SK-N-SH (cell line): ENCODE data around the gene ELOA. TPM values are rescaled to one million over a fixed set of nuclear protein-coding genes. Genes with fewer than 3 reads are reported as not detected.

Experiments used
- CTCF ChIA-PET: fragments of 300-600, 350-600 bp; formaldehyde crosslinking; extraction: SDS; loops from one replicate; lab custom pipeline; 2021; lab: Yijun Ruan, JAX
- POLR2A ChIA-PET: fragments of 350-600 bp; sonication (Branson Sonifier 250); formaldehyde crosslinking; extraction: SDS; loops from one replicate; lab custom pipeline; 2020; ENCODE audit warnings: antibody characterized with exemption, inconsistent platforms; lab: Yijun Ruan, JAX
- DNase-seq: peaks from one replicate; pipeline ENCODE4 v3.0.0; 2012
- H2AFZ ChIP-seq: fragments of 200-600 bp; sonication (generic); 2 replicates; pipeline ENCODE4 v1.8.1; 2016; ENCODE audit warnings: antibody characterized with exemption, mild to moderate bottlenecking, low read depth
- H3F3A ChIP-seq: fragments of 200-600 bp; sonication (generic); replicated peaks from 2 replicates; pipeline ENCODE3; 2016; ENCODE audit warnings: antibody characterized with exemption, mild to moderate bottlenecking; ENCODE audit not compliant: insufficient read depth
- H3K27ac ChIP-seq, 2 experiments: fragments of 200-500 bp in 1 of 2; fragments of 200-600 bp in 1 of 2; sonication (Bioruptor generic) in 1 of 2; sonication (generic), shearing (Covaris generic) in 1 of 2; 2 replicates each; pipeline versions ENCODE4 v1.5.1 to v1.6.1; 2014 to 2016; ENCODE audit warnings: low read depth in 2 of 2, inconsistent platforms in 1 of 2, low read length in 1 of 2, mild to moderate bottlenecking in 1 of 2, mixed read lengths in 1 of 2
- H3K27me3 ChIP-seq: fragments of 200-600 bp; sonication (generic), shearing (Covaris generic); 2 replicates; pipeline ENCODE4 v1.6.1; 2016; ENCODE audit warnings: mixed run types; ENCODE audit not compliant: insufficient read depth
- H3K36me3 ChIP-seq, 2 experiments: fragments of 200-500 bp in 1 of 2; fragments of 200-600 bp in 1 of 2; sonication (Bioruptor generic) in 1 of 2; sonication (generic) in 1 of 2; replicated peaks in 1 of 2; 2 replicates each; pipeline versions ENCODE3 to v1.5.1; 2014 to 2016; ENCODE audit warnings: low read length in 1 of 2, mild to moderate bottlenecking in 1 of 2; ENCODE audit not compliant: insufficient read depth in 2 of 2, control insufficient read depth in 1 of 2
- H3K4me1 ChIP-seq, 2 experiments: fragments of 200-500 bp in 1 of 2; fragments of 200-600 bp in 1 of 2; sonication (Bioruptor generic) in 1 of 2; sonication (generic), shearing (Covaris generic) in 1 of 2; 2 replicates each; pipeline versions ENCODE4 v1.5.1 to v1.6.1; 2014 to 2016; ENCODE audit warnings: low read depth in 1 of 2, low read length in 1 of 2, mixed run types in 1 of 2; ENCODE audit not compliant: insufficient read depth in 2 of 2, control insufficient read depth in 1 of 2
- H3K4me2 ChIP-seq: fragments of 200-600 bp; sonication (generic), shearing (Covaris generic); 2 replicates; pipeline ENCODE4 v1.6.1; 2017; ENCODE audit warnings: mixed run types
- H3K4me3 ChIP-seq, 2 experiments: fragments of 200-500 bp in 1 of 2; fragments of 200-600 bp in 1 of 2; sonication (Bioruptor generic) in 1 of 2; sonication (generic), shearing (Covaris generic) in 1 of 2; 2 replicates each; pipeline versions ENCODE4 v1.5.1 to v1.8.1; 2014 to 2016; ENCODE audit warnings: low read depth in 2 of 2, inconsistent platforms in 1 of 2, low read length in 1 of 2, mild to moderate bottlenecking in 1 of 2, mixed read lengths in 1 of 2, moderate library complexity in 1 of 2
- H3K79me2 ChIP-seq: fragments of 200-600 bp; sonication (generic); 2 replicates; pipeline ENCODE4 v1.8.1; 2017; ENCODE audit warnings: mild to moderate bottlenecking; ENCODE audit not compliant: insufficient read depth
- H3K9ac ChIP-seq: fragments of 200-600 bp; sonication (generic); 2 replicates; pipeline ENCODE4 v1.6.1; 2017; ENCODE audit warnings: mixed run types
- H3K9me2 ChIP-seq: fragments of 200-600 bp; sonication (generic); 2 replicates; pipeline ENCODE4 v1.6.1; 2017; ENCODE audit warnings: mixed run types
- H3K9me3 ChIP-seq: fragments of 200-600 bp; sonication (generic); 2 replicates; pipeline ENCODE4 v1.6.1; 2017; ENCODE audit warnings: mixed run types, mild to moderate bottlenecking, moderate library complexity
- H4K20me1 ChIP-seq: fragments of 200-600 bp; sonication (generic); 2 replicates; pipeline ENCODE4 v1.6.1; 2017; ENCODE audit warnings: mild to moderate bottlenecking, mixed run types; ENCODE audit not compliant: insufficient read depth
- ELF1 ChIP-seq: IDR thresholded peaks from 2 replicates; pipeline ENCODE4 v1.4.0; 2012
- FOSL2 ChIP-seq: IDR thresholded peaks from 2 replicates; pipeline ENCODE4 v1.4.0; 2012; ENCODE audit warnings: low read depth, mild to moderate bottlenecking, moderate library complexity, borderline replicate concordance
- FOXM1 ChIP-seq: IDR thresholded peaks from 2 replicates; pipeline ENCODE4 v1.4.0; 2012; ENCODE audit warnings: low read depth, mild to moderate bottlenecking
- GABPA ChIP-seq: IDR thresholded peaks from 2 replicates; pipeline ENCODE4 v1.4.0; 2012; ENCODE audit warnings: low read depth, mild to moderate bottlenecking
- GATA2 ChIP-seq: sonication (generic); formaldehyde crosslinking; IDR thresholded peaks from 2 replicates; pipeline ENCODE4 v1.5.0; 2020; ENCODE audit warnings: mild to moderate bottlenecking, missing genetic modification reagents
- JUND ChIP-seq: IDR thresholded peaks from 2 replicates; pipeline ENCODE4 v1.4.0; 2012
- MXI1 ChIP-seq: IDR thresholded peaks from 2 replicates; pipeline ENCODE4 v1.6.1; 2012; ENCODE audit warnings: mild to moderate bottlenecking, low read depth, low read length, improper control_type of control experiment
- NRF1 ChIP-seq: IDR thresholded peaks from 2 replicates; pipeline ENCODE4 v1.6.1; 2012; ENCODE audit warnings: low read depth, mild to moderate bottlenecking, low read length
- POLR2AphosphoS5 ChIP-seq: IDR thresholded peaks from 2 replicates; pipeline ENCODE4 v1.6.1; 2012; ENCODE audit warnings: low read depth, low read length
- RCOR1 ChIP-seq: fragments of 150-350 bp; IDR thresholded peaks from 2 replicates; pipeline ENCODE4 v1.6.1; 2017; ENCODE audit warnings: antibody characterized with exemption, low read length
- SIN3A ChIP-seq: IDR thresholded peaks from 2 replicates; pipeline ENCODE4 v1.6.1; 2012; ENCODE audit warnings: low read depth, mild to moderate bottlenecking, low read length, moderate library complexity, borderline replicate concordance
- TAF1 ChIP-seq: IDR thresholded peaks from 2 replicates; pipeline ENCODE4 v1.6.1; 2012; ENCODE audit warnings: low read depth, mild to moderate bottlenecking, low read length, moderate library complexity, borderline replicate concordance
- TCF12 ChIP-seq: IDR thresholded peaks from 2 replicates; pipeline ENCODE4 v1.4.0; 2012
- TEAD4 ChIP-seq: IDR thresholded peaks from 2 replicates; pipeline ENCODE4 v1.4.0; 2012; ENCODE audit warnings: mild to moderate bottlenecking, borderline replicate concordance; ENCODE audit not compliant: insufficient read depth
- YY1 ChIP-seq: IDR thresholded peaks from 2 replicates; pipeline ENCODE4 v1.4.0; 2012; ENCODE audit warnings: low read depth, mild to moderate bottlenecking
- ZBTB33 ChIP-seq: IDR thresholded peaks from 2 replicates; pipeline ENCODE4 v1.4.0; 2012; ENCODE audit warnings: low read depth, borderline replicate concordance
- WGBS: methylation state at CpG from one replicate; pipeline ENCODE4 v1.1.6; 2017; ENCODE audit warnings: low lambda C conversion rate; 5-methylcytosine and 5-hydroxymethylcytosine counted together
- polyA plus RNA-seq, 3 experiments: library from polyadenylated mRNA; depleted of rRNA; stranded (reverse); fragments of >200 nt; gene quantifications; 2 replicates each; pipeline ENCODE4 v1.2.3, GENCODE V29; 2012
- TF ChIP-seq, protein P1 (sequence below): fragments of 150-350 bp; IDR thresholded peaks from 2 replicates; pipeline ENCODE4 v1.6.1; 2016; ENCODE audit warnings: mild to moderate bottlenecking, low read depth, low read length
- TF ChIP-seq, protein P2 (sequence below): IDR thresholded peaks from 2 replicates; pipeline ENCODE4 v1.6.1; 2012; ENCODE audit warnings: mild to moderate bottlenecking, low read depth, low read length, moderate library complexity

ELOA gene
- polyA plus RNA-seq, 1 of the 3 experiments (the other 2 are of a cell fraction), result 14.5 TPM

DNA sequence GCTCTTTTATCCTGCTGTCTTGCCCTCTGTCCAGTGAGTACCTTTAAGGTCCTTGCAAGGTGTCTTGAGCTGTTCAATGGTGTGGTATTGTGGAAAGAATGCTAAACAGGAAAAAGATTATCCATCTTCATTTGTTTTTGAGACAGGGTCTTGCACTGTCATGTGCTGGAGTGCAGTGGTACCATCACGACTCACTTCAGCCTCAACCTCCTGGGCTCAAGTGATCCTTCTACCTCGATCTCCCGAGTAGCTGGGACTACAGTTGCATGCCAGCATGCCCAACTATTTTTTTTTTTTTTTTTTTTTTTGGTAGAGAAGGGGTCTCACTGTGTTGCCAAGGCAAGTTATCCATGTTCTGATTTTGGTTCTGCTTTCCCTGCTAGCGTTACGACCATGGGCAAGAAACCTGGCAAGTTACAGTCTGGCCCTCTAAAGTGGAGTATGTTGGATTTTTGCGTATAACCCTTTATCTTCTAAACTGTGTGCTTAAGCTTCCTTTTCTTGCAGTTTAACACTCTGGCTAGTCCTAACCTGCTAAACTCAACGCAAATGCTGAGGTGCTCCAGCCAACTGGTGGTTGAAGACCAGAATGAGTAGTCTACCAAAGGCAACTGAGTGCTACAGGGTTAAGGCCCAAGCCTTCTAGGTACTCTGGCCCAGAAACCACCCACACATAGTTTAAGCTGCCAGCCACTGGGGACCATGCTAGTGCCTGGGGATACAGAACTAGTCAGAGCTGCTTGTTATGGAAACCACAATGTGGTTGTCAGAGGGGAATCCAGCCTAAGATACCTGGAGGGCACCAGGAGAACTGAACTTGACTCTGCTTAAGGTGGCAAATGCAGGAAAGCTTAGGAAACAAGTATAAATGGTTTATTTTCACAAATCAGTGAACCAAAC, 43.7 kb upstream of the ELOA start:
- Histone ChIP-seq H3K9ac (no peak overlapping the region), H3K9me3 (no peaks in the 10 kb centered on the region), H3K4me1 (peaks cover 5 to 19% of the 10 kb centered on the region in 2 experiments; a peak in 3 of 4 replicates), H3K4me2 (no peak overlapping the region), H3F3A (peaks cover 36% of the 10 kb centered on the region), H4K20me1 (peaks cover 95% of the 10 kb centered on the region), H3K27ac (no peak overlapping the region), H3K36me3 (peaks cover 77 to 90% of the 10 kb centered on the region in 2 experiments), H3K9me2 (no peaks in the 10 kb centered on the region), H2AFZ (no peak overlapping the region), H3K79me2 (peaks cover 93% of the 10 kb centered on the region), H3K27me3 (no peaks in the 10 kb centered on the region), H3K4me3 (no peak overlapping the region)
- no peak for TF ChIP-seq POLR2AphosphoS5
- TF ChIP-seq JUND, result no peak
- no peak for TF ChIP-seq TCF12
- TF ChIP-seq FOXM1, result no peak
- no peak for TF ChIP-seq SIN3A
- TF ChIP-seq ELF1, result no peak
- TF ChIP-seq TAF1, result no peak
- ChIA-PET POLR2A (interaction anchor here (1.5 kb wide), 1 partner anchor 8 kb away, joined by 8 read pairs; the partner anchor contains the start of gene RPL11), CTCF (interaction anchor here (1.1 to 1.8 kb wide), 3 partner anchors 8 to 65 kb away, joined by 3 to 7 read pairs (median 4); partner anchors contain the start of gene RPL11)
- WGBS, result 94% methylated on average over 7 of the region's 7 CpGs
- no peak for DNase-seq

DNA sequence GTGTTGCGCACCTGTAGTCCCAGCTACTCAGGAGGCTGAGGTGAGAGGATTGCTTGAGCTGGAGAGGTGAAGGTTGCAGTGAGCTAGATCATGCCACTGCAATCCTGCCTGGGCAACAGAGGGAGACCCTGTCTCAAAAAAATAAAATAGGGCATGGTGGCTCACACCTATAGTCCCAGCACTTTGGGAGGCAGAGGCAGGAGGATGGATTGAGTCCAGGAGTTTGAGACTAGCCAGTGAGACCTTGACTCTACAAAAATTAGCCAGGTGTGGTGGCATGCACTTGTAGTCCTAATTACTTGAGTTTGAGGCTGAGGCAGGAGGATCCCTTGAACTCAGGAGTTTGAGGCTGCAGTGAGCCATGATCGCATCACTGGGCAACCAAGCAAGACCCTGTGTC, 42.0 kb upstream of the ELOA start:
- Histone ChIP-seq H3K9ac (no peak overlapping the region), H3K9me2 (no peaks in the 10 kb centered on the region), H3K27ac (no peak overlapping the region), H4K20me1 (peaks cover 77% of the 10 kb centered on the region), H2AFZ (no peak overlapping the region), H3F3A (peaks cover 36% of the 10 kb centered on the region), H3K79me2 (peaks cover 89% of the 10 kb centered on the region), H3K27me3 (no peaks in the 10 kb centered on the region), H3K9me3 (no peaks in the 10 kb centered on the region), H3K4me3 (no peak overlapping the region), H3K36me3 (peaks cover 69 to 86% of the 10 kb centered on the region in 2 experiments), H3K4me1 (peaks cover 0 to 4% of the 10 kb centered on the region in 2 experiments; a peak in 1 of 4 replicates), H3K4me2 (no peak overlapping the region)
- ChIA-PET POLR2A (no interaction called here), CTCF (no interaction called here)
- 94% methylated on average over 2 of the region's 2 CpGs for WGBS
- no peak for DNase-seq
- TF ChIP-seq, protein P1, sequence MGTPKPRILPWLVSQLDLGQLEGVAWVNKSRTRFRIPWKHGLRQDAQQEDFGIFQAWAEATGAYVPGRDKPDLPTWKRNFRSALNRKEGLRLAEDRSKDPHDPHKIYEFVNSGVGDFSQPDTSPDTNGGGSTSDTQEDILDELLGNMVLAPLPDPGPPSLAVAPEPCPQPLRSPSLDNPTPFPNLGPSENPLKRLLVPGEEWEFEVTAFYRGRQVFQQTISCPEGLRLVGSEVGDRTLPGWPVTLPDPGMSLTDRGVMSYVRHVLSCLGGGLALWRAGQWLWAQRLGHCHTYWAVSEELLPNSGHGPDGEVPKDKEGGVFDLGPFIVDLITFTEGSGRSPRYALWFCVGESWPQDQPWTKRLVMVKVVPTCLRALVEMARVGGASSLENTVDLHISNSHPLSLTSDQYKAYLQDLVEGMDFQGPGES, result no peak
- TF ChIP-seq NRF1, result no peak
- no peak for TF ChIP-seq JUND
- no peak for TF ChIP-seq TEAD4
- TF ChIP-seq ZBTB33, result no peak
- no peak for TF ChIP-seq MXI1
- no peak for TF ChIP-seq YY1
- no peak for TF ChIP-seq FOSL2
- TF ChIP-seq TAF1, result no peak
- TF ChIP-seq GATA2 (CRISPR knock-in tag), result no peak
- TF ChIP-seq, protein P2, sequence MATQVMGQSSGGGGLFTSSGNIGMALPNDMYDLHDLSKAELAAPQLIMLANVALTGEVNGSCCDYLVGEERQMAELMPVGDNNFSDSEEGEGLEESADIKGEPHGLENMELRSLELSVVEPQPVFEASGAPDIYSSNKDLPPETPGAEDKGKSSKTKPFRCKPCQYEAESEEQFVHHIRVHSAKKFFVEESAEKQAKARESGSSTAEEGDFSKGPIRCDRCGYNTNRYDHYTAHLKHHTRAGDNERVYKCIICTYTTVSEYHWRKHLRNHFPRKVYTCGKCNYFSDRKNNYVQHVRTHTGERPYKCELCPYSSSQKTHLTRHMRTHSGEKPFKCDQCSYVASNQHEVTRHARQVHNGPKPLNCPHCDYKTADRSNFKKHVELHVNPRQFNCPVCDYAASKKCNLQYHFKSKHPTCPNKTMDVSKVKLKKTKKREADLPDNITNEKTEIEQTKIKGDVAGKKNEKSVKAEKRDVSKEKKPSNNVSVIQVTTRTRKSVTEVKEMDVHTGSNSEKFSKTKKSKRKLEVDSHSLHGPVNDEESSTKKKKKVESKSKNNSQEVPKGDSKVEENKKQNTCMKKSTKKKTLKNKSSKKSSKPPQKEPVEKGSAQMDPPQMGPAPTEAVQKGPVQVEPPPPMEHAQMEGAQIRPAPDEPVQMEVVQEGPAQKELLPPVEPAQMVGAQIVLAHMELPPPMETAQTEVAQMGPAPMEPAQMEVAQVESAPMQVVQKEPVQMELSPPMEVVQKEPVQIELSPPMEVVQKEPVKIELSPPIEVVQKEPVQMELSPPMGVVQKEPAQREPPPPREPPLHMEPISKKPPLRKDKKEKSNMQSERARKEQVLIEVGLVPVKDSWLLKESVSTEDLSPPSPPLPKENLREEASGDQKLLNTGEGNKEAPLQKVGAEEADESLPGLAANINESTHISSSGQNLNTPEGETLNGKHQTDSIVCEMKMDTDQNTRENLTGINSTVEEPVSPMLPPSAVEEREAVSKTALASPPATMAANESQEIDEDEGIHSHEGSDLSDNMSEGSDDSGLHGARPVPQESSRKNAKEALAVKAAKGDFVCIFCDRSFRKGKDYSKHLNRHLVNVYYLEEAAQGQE, result no peak
- TF ChIP-seq GABPA, result no peak
- no peak for TF ChIP-seq RCOR1
